ENCODE results near the gene ANKRD23. TPM values are rescaled to one million over a fixed set of nuclear protein-coding genes. Genes with fewer than 3 reads are reported as not detected.

The ANKRD23 gene
- total and polyA plus RNA-seq, 2 of the 13 experiments (the other 11 are each of a cell fraction or from before 2014, with no cell fraction given), result 1.5 to 1.6 TPM

DNA sequence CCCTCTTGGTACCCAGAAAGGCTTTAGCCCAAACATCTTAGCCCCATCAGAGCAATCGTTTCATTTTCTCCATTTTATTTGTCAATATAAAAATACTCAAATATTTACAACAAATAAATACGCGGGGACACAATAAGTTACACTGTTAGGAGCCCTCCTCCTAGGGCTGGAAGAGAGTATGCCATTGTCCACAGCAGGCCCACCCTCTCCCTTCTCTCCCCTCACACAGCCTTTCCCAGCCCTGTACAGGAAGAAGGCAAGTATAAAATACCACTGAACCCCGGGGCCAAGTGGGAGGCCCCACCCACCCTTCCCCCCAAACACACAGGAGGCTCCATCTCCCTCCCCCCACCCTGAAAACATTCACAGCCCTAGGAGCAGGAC lies 15.9 kb upstream of the ANKRD23 start:
- POLR2A ChIA-PET, result interaction anchor here (6.1 kb wide), 1 partner anchor 9 kb away, joined by 152 read pairs; the partner anchor contains the start of gene SEMA4C

More for the DNA sequence above, 15.9 kb upstream of the ANKRD23 start:
- peaks cover 22 to 39% of the 10 kb centered on the region in 2 experiments for H3K36me3 ChIP-seq (replicated peaks in 1 of 2; ENCODE audit: control insufficient read depth in 1 of 2, insufficient read depth in 2 of 2, low read length in 2 of 2)
- ATAC-seq, result no peak
- H3K9ac ChIP-seq (ENCODE audit: insufficient read depth, low read depth, low read length), result no peak overlapping the region
- DNase-seq (ENCODE audit: low spot score), result no peak
- H3K4me1 ChIP-seq (ENCODE audit: insufficient read depth, low read length), result peaks cover 63% of the 10 kb centered on the region
- H3K4me2 ChIP-seq (ENCODE audit: low read depth, low read length), result no peak overlapping the region
- H4K20me1 ChIP-seq (ENCODE audit: insufficient read depth, low read length), result no peaks in the 10 kb centered on the region
- no peaks in the 10 kb centered on the region for H3K9me3 ChIP-seq (ENCODE audit: low read length)
- H3K79me2 ChIP-seq (ENCODE audit: insufficient read depth, low read length), result peaks cover 19% of the 10 kb centered on the region
- BruUV-seq (replicated peaks), result no TSS peak
- no peaks in the 10 kb centered on the region; a peak in 1 of 5 replicates for H3K27me3 ChIP-seq (ENCODE audit: control insufficient read depth in 1 of 2, insufficient read depth in 2 of 2, low read length in 2 of 2)
- TF ChIP-seq ZFX (CRISPR knock-in tag; IDR thresholded peaks at IDR 0.05; ENCODE audit: low read depth) (no peak), ZNF230 (CRISPR knock-in tag; IDR thresholded peaks at IDR 0.05) (no peak), ZNF609 (CRISPR knock-in tag; IDR thresholded peaks at IDR 0.05; ENCODE audit: borderline replicate concordance) (no peak), ZNF354B (CRISPR knock-in tag; IDR thresholded peaks at IDR 0.05) (no peak), ZNF510 (CRISPR knock-in tag; IDR thresholded peaks at IDR 0.05; ENCODE audit: low read depth) (no peak), POLR2AphosphoS5 (IDR thresholded peaks at IDR 0.05; ENCODE audit: low read depth, low read length) (0 out of 2 replicates have a peak, but pooled peaks have one; percentile 12)
- TF ChIP-seq, protein P1, sequence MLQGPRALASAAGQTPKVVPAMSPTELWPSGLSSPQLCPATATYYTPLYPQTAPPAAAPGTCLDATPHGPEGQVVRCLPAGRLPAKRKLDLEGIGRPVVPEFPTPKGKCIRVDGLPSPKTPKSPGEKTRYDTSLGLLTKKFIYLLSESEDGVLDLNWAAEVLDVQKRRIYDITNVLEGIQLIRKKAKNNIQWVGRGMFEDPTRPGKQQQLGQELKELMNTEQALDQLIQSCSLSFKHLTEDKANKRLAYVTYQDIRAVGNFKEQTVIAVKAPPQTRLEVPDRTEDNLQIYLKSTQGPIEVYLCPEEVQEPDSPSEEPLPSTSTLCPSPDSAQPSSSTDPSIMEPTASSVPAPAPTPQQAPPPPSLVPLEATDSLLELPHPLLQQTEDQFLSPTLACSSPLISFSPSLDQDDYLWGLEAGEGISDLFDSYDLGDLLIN (CRISPR knock-in tag; IDR thresholded peaks at IDR 0.05; ENCODE audit: borderline replicate concordance), result no peak
- H2AFZ ChIP-seq (ENCODE audit: low read length), result no peak overlapping the region
- peak overlapping the region; percentile 67 for H3K27ac ChIP-seq (ENCODE audit: extremely low read length, insufficient read depth, low read length)
- in situ Hi-C loops (cut with HindIII; ENCODE audit: extremely low pct_ligation_motif_present, low pct_unique_long_range_greater_than_20kb) (loop anchor here (5.0 kb wide), 1 partner anchor 93 kb away; no protein-coding TSS in a partner anchor), intact Hi-C loops (cut with micrococcal nuclease; ENCODE audit: unreplicated experiment) (no loop called here)
- 71% methylated on average over 4 of the region's 4 CpGs for WGBS (ENCODE audit: low lambda C conversion rate)
- CTCF ChIA-PET (ENCODE audit: low intra/inter-chr PET ratio, low total read pairs), result interaction anchor here (2.4 kb wide), 1 partner anchor 91 kb away, joined by 29 read pairs; no protein-coding TSS in a partner anchor
- H3K4me3 ChIP-seq (replicated peaks in 1 of 3; ENCODE audit: insufficient read depth in 1 of 3, low read depth in 2 of 3, low read length in 3 of 3), result no peak overlapping the region
- no peak for FAIRE-seq

All from HepG2 (cell line).